GM19463 (cell line): ENCODE data around the gene STK39.

Source experiments
- ATAC-seq: cut with Tn5 transposase; IDR thresholded peaks from one replicate; pipeline ENCODE4 v1.9.1; 2021; ENCODE audit warnings: mild to moderate bottlenecking, moderate library complexity; ENCODE audit not compliant: unreplicated experiment

Gene STK39

GRCh38 chr2:167965907-167966761, 281.3 kb downstream of the STK39 start:
- no peak for ATAC-seq

- no peak for ATAC-seq
Observed at GRCh38 chr2:167964650-167965413, 282.6 kb downstream of the STK39 start.

- ATAC-seq, result no peak
Observed at GRCh38 chr2:167963899-167964649, 283.3 kb downstream of the STK39 start.

- no peak for ATAC-seq
Observed at GRCh38 chr2:167962436-167963226, 284.8 kb downstream of the STK39 start.

GRCh38 chr2:167961536-167962048, 285.8 kb downstream of the STK39 start:
- ATAC-seq, result no peak

GRCh38 chr2:167960089-167960747, 287.2 kb downstream of the STK39 start:
- ATAC-seq, result no peak

- ATAC-seq, result no peak
Observed at GRCh38 chr2:167957662-167958061, 289.7 kb downstream of the STK39 start.

- ATAC-seq, result no peak
Observed at GRCh38 chr2:167955264-167955906, 292.0 kb downstream of the STK39 start.

- no peak for ATAC-seq
Observed at GRCh38 chr2:167954495-167954894, 292.9 kb downstream of the STK39 start.

- ATAC-seq, result no peak
Observed at GRCh38 chr2:167953776-167954175, 293.6 kb downstream of the STK39 start.

GRCh38 chr2:167950571-167950970, 296.8 kb downstream of the STK39 start:
- no peak for ATAC-seq

GRCh38 chr2:167946441-167946841, 301.0 kb downstream of the STK39 start:
- no peak for ATAC-seq

- ATAC-seq, result no peak
Observed at GRCh38 chr2:167945660-167946368, 301.6 kb downstream of the STK39 start.

- ATAC-seq, result no peak
Observed at GRCh38 chr2:167944825-167945659, 302.4 kb downstream of the STK39 start.

GRCh38 chr2:167943897-167944296, 303.5 kb downstream of the STK39 start:
- no peak for ATAC-seq

GRCh38 chr2:167943368-167943767, 304.0 kb downstream of the STK39 start:
- no peak for ATAC-seq

GRCh38 chr2:167942366-167943081, 304.9 kb downstream of the STK39 start:
- ATAC-seq, result no peak
